Activated CD4-positive, alpha-beta T cell treated with anti-CD3 and anti-CD28 coated beads, Interleukin-2, amount 50 U/mL, for 24 hours (primary cell): ENCODE results near the gene ARRDC5.
"Not testable (repeated sequence)": the region's sequence is repeated elsewhere in the genome, so short reads cannot be mapped to it uniquely, and the experiment has no call there.

ENCODE experiments used
- DNase-seq, 2 donors: peaks; one replicate each; pipeline ENCODE4 v3.0.0-alpha.2; 2020; ENCODE audit warnings: low read depth in 1 of 2, low spot score in 1 of 2

The ARRDC5 gene

GRCh38 chr19:4871711-4872110, 31.0 kb downstream of the ARRDC5 start:
- DNase-seq, result no peak

DNA sequence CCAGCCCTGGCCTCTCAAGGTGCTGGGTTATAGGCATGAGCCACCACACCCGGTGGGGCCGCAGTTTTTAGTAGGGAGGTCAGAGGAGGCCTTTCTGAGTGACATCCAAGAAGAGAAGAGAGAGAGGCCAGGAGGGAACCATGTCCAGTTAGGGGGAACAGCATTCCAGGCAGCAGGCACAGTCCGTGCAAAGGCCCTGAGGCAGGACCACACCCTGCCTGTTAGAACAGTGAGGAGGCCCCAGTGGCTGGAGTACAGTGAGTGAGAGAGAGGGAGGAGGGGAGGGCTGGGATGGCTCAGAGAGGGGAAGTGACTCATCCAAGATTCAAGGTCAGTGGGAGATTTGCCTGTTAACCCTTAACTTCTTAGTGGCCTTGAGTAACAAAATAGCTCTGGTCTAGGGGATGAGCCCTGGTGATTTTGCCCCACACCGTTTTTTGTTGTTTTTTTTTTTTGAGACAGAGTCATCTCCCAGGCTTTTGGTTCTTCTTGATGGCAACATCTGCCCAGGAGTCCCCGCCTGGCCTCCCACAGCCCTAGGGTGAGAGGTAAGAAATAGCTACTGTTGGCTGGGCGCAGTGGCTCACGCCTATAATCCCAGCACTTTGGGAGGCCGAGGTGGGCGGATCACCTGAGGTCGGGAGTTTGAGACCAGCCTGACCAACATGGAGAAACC, 32.5 kb downstream of the ARRDC5 start:
- DNase-seq, result no peak

DNA sequence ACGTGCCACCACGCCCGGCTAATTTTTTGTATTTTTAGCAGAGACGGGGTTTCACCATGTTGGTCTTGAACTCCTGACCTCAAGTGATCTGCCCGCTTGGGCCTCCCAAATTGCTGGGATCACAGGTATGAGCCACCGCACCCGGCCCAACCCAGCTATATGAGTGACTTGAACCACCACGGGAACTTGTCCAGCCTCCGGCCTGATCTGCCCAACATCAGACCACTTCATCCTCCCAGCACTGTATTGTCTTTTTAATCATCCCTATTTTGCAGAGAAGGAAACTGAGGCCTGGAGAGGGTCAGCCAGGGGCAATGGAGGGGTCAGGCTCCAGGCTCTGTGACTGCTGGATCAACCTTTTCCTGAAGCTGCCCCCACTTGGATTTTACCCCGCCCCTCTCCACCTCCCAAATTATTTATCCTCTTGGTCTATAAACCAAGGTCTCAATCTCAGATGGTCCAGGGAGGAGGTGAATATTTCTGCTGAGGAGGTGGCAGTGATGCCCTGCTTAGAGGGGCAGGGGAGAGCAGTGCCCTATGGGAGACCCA, 34.3 kb downstream of the ARRDC5 start:
- no peak for DNase-seq

GRCh38 chr19:4867534-4868285, 35.0 kb downstream of the ARRDC5 start, which contains the start of gene PLIN3:
PLIN3 (minus strand) TSS chr19:4867667; CDS start chr19:4861394, 6,273 bp downstream.
- peak; percentile 84 to 85 for DNase-seq

DNA sequence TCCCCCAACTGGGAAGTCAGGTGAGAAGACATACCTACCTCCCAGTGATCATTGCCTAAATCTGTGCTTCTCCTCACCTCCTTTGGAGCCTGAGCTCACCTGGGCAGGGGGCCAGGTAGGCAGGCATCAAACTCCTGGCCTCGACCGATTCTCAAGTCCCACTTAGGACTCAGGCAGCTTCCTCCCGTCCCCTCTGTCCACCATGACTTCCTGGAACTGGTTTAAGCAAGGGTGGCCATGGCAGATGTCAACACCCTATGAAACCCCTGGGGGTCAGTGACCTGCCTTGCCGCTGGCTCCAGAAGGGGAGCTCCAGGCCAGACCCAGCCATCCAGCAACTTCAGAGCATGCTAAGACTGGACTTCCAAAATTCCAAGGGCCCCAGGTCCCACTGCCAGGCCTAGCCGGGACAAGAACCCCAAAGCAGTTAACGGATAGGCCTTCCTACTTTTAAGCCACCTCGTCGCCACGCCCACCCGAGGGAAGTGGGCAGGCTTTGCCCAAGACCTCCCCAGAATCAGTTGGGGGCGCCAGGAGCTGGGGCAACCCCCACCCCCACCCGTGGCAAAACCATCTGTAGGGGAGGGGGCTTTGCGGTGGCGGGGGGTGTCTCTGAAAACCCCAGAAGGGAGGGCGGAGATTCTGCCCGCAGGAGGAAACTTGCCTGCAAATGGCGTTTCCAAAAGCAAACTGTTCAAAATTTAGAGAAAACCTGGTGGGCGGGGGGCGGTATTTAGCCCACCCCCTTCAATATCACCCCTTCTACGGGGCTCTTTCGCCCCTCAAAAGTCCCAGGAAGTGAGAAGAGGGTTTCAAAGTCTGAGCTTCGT, 35.9 kb downstream of the ARRDC5 start:
- DNase-seq, result peak in 1 of 2 donors; percentile 15

- no peak for DNase-seq
These were observed 41.5 kb downstream of the ARRDC5 start for GRCh38 chr19:4861147-4861546.

DNA sequence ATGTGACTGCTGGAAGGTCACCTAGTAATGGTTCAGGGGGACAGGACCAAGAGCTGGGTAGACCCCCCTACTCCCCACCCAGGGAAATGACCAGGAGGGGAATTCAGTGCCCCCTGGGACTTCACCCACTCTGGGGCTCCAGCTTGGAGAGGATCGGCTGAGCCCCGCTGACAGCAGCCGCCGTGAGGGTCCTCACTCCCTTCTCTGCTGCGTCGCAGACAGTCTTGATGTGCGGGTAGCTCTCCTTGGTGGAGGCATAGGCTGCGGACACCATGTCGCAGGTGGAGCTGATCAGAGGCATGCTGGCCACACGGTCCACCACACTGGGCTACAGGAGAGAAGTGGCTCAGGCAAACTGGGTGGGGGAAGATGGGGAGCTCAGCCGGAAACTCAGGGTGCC, 43.0 kb downstream of the ARRDC5 start:
- no peak for DNase-seq

DNA sequence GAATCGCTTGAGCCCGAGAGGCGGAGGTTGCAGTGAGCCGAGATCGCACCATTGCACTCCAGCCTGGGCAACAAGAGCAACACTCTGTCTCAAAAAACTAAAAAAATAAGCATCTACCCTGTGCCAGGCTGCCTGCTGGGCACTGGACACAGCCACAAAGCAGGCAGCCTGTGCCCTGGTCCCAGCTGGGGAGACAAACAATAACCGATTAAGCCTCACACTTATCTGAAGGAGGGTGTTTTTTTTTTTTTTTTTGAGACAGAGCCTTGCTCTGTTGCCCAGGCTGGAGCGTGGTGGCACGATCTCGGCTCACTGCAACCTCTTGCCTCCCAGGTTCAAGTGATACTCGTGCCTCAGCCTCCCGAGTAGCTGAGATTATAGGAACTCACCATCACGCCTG, 46.2 kb downstream of the ARRDC5 start:
- DNase-seq, result not testable (repeated sequence)

GRCh38 chr19:4853506-4853905, 49.2 kb downstream of the ARRDC5 start:
- not testable (repeated sequence) for DNase-seq

DNA sequence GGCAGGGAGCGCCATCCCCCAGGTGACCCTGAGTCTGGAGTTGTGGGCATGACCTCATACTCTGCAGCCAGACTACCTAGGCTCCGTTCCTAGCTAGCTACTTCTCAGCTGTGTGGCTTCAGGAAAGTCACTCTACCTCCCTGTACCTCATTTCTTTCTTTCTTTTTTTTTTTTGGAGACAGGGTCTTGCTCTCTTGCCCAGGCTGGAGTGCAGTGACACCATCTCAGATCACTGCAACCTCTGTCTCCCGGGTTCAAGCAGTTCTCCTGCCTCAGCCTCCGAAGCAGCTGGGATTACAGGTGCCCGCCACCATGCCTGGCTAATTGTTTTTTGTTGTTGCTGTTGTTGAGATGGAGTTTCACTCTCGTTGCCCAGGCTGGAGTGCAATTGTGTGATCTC, 50.2 kb downstream of the ARRDC5 start:
- DNase-seq, result no peak

DNA sequence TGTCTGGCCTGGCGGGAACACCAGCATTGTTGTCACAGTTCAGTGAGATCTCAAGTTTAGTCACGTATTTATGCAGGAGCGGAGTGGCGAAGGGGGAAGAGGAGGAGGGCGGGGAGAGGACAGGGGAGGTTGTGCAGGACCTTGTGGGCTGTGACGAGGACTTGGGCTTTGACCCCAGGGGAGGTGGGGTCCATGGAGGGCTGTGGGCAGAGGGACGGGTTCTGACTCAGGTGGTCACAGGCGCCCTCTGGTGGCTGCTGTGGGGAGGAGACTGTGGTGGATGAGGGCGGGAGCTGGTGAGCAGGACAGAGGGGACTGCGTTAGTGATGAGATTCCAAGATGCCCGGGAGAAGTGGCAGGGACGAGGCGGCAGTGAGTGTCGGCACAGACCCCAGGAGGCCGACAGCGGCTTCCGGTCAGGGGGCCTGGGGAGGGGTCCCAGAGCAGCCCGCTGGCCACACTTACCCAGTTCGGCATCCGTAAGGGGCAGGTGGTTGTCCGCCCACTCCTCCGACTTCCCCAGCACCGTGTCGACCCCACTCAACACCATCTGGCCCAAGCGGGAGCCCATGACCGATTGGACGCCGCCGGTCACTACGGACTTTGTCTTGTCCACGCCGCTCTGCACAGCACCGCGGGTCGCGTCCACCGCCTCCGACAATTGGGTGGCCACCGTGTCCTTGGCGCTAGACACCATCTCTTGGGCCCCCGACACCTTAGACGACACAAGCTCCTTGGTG, 51.0 kb downstream of the ARRDC5 start:
- DNase-seq, result peak; percentile 67

DNA sequence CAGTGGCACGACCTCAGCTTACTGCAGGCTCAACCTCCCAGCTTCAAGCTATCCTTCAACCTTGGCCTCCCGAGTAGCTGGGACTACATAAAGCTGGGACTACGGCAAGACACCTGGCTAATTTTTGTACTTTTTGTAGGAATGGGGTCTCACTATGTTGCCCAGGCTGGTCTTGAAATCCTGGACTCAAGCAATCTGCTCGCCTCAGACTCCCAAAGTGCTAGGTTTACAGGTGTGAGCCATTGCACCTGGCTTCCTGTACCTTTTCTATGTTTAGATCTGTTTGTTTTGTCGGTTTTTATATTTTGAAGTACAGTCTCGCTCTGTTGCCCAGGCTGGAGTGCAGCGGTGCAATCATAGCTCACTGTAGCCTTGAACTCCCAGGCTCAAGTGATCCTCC, 53.7 kb downstream of the ARRDC5 start:
- no peak for DNase-seq

DNA sequence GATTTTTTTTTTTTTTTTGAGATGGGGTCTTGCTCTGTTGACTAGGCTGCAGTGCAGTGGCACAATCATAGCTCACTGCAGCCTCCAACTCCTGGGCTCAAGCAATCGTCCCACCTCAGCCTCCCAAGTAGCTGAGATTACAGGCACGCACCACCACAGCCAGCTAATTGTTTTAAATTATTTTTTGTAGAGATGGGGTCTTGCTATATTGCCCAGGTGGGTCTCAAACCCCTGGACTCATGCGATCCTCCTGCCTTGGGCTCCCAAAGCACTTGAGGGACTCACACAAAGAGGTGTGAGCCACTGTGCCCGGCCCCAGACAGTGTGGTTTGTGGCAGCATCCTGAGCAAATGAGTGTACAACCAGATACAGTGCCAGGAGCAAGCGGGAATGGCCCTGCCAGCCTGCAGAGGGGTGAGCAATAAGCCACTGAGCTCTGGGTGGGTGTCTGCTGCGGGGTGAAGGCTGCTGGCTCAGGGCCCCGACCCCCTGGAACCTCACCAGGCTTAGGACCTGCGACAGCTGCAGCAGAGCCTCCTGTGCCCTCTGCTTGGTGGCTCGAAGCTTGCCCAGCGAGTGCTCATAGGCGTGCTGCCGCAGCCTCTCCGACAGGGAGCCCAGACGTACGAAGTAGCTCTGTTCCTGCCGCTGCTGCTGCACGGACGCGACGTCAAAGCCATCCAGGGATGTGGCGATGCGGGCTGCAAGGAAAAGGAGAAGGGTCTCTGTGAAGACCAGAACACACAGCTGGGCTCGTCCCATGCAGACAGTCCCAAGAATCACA, 55.3 kb downstream of the ARRDC5 start:
- no peak for DNase-seq

- DNase-seq, result not testable (repeated sequence)
These were observed 56.7 kb downstream of the ARRDC5 start for GRCh38 chr19:4845975-4846374.

- no peak for DNase-seq
These were observed 58.1 kb downstream of the ARRDC5 start for GRCh38 chr19:4844348-4845179.

DNA sequence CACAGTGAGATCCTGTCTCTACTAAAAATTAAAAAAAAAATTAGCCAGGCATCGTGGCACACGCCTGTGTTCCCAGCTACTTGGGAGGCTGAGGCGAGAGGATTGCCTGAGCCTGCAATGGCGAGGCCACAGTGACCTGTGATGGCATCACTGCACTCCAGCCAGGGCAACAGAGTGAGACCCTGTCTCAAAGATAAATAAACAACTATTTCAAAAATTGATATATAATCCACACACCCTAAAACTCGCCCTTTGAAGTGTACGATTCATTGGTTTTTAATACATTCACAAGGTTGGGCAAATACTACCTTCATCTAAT, 59.1 kb downstream of the ARRDC5 start:
- no peak for DNase-seq
